ENCODE results near the gene POLR2L. TPM values are rescaled to one million over a fixed set of nuclear protein-coding genes. Genes with fewer than 3 reads are reported as not detected.

Gene POLR2L
- total RNA-seq, 1 donor from 2014 or later: 106 TPM

DNA sequence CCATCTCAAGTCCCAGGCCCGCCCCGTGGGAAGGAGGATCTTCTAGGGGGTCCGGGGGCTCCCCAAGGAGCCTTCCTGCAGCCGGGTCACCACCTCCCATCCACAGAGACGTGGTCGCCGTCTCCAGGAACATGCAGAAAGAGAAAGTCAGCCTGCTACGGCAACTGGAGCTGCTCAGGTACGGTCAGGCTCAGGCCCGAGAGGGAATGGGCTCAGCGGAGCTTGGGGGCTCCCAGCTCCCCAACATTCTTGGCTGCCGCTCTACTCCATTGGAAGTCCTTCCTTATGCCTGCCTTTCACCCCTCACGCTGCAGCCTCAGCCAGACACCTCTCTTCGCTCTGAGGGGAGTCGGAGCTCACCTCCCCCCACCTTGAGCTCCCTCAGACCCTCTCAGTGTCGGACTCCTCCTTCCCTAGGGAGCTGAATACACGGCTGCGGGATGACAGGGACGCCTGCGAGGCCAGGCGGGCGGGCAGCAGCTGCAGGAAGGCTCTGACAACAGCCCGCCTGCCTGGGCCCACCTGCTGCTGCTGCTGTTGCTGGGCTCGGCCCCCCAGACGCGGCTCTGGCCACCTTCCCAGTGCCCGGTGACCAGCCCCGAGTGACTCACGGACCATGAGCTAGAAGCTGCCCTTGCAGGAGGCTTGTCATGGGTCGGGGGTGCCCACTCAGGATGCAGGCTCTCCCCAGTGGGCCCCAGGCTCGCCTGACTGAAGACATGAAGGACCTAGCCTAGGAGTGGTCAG lies 11.0 kb downstream of the POLR2L start:
- Mint-ChIP-seq H3K9me3 (ENCODE audit: unreplicated experiment) (peaks cover 11% of the 10 kb centered on the region), H3K4me1 (ENCODE audit: low read depth, unreplicated experiment) (peaks cover 11% of the 10 kb centered on the region), H3K4me3 (ENCODE audit: unreplicated experiment) (peak overlapping the region; percentile 86), H3K36me3 (ENCODE audit: unreplicated experiment) (no peaks in the 10 kb centered on the region), H3K27ac (ENCODE audit: unreplicated experiment) (peak overlapping the region; percentile 89), H3K27me3 (ENCODE audit: unreplicated experiment) (peaks cover 18% of the 10 kb centered on the region)
- no peak for TF ChIP-seq CTCF (IDR thresholded peaks at IDR 0.05; ENCODE audit: partially characterized antibody, unreplicated experiment)
- peak; percentile 65 for DNase-seq

DNA sequence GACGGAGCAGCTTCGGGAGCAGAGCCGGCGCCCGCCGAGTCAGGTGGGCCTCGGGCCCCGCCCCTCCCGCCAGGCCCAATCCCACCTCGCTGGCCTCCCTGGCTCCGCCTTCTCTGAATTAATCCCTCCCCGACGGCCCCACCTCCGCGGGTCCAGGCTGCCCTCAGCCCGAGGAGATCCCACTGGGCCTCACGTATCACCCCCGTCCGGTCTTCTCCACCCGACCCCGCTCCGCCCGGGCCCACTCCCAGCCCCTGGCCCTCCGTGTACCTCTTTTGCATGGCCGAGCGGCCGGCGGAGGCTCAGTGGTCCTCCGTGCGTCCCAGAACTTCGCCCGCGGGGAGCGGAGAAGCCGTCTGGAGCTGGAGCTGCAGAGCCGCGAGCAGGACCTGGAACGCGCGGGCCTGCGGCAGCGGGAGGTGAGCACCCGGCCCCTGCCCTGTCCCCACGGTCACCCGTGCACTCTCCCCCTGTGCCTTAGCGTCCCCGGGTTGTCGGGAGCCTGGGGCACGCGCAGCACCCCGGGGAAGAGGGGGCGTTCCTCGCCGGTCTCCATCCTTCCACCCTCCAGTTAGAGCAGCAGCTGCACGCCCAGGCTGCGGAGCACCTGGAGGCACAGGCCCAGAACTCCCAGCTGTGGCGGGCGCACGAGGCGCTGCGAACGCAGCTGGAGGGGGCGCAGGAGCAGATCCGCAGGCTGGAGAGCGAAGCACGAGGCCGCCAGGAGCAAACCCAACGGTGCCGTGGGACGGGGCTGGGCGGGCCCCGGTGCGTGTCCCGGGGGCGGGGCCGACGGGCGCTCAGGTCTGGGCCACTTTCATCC lies 11.8 kb downstream of the POLR2L start:
- Mint-ChIP-seq H3K27ac (ENCODE audit: unreplicated experiment) (no peak overlapping the region), H3K9me3 (ENCODE audit: unreplicated experiment) (peaks cover 11% of the 10 kb centered on the region), H3K27me3 (ENCODE audit: unreplicated experiment) (peaks cover 18% of the 10 kb centered on the region), H3K36me3 (ENCODE audit: unreplicated experiment) (no peaks in the 10 kb centered on the region), H3K4me3 (ENCODE audit: unreplicated experiment) (peak overlapping the region; percentile 42), H3K4me1 (ENCODE audit: low read depth, unreplicated experiment) (peaks cover 11% of the 10 kb centered on the region)
- peak; percentile 90 for DNase-seq
- TF ChIP-seq CTCF (IDR thresholded peaks at IDR 0.05; ENCODE audit: partially characterized antibody, unreplicated experiment): no peak

DNA sequence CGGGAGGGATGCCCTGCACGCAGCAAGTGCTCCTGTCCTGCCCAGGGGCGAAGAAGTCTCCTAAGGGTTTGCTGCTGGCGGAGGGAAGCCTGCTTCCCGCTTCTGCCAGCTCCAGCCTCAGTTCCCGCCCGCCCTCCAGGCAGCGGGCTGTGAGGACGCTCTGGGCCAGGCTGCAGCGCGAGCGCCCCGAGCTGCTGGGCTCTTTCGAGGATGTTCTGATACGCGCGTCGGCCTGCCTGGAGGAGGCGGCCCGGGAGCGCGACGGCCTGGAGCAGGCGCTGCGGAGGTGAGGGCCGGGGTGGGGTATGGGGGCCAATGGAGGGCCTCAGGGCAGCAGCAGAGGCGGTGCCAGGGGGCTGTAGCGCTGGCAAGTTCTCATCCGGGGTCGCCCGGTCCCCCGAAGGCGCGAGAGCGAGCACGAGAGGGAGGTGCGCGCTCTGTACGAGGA lies 12.5 kb downstream of the POLR2L start:
- H3K4me1 Mint-ChIP-seq (ENCODE audit: low read depth, unreplicated experiment): peaks cover 11% of the 10 kb centered on the region
- TF ChIP-seq CTCF (IDR thresholded peaks at IDR 0.05; ENCODE audit: partially characterized antibody, unreplicated experiment): no peak
- H3K4me3 Mint-ChIP-seq (ENCODE audit: unreplicated experiment): no peak overlapping the region
- H3K27me3 Mint-ChIP-seq (ENCODE audit: unreplicated experiment): peaks cover 20% of the 10 kb centered on the region
- DNase-seq: no peak
- H3K27ac Mint-ChIP-seq (ENCODE audit: unreplicated experiment): no peak overlapping the region
- peaks cover 11% of the 10 kb centered on the region for H3K9me3 Mint-ChIP-seq (ENCODE audit: unreplicated experiment)
- no peaks in the 10 kb centered on the region for H3K36me3 Mint-ChIP-seq (ENCODE audit: unreplicated experiment)

DNA sequence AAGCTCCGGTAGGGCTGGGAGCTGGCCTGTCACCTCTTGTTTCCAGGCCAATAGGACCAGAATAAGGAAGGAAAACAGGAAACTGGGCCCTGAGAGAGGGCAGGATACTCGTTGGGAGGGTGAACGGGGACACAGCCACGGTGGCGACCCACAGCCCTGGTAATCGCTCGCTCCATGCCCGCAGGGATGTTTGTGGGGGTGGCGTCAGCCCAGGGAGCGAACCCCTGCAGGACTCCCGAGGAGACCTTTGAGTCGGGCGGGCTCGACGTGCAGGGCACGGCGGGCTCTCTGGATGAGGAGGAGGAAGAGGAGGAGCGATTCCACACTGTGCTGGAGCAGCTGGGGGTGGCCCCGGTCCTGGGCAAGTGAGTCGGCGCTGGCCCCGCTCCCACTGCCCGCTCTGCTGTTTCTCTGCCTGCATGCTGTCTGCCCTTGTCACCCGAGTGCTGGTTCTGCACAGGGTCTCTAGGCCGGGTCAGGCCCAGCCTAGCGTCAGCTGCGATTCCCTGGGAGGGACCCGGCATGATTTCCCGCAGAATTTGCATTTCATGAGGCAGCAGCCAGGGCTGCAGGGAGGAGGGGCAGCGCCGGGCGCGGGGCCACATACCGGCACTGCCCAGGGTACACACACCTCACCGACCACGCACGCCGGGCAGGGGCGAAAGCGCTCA lies 13.0 kb downstream of the POLR2L start:
- H3K4me3 Mint-ChIP-seq (ENCODE audit: unreplicated experiment): peak overlapping the region; percentile 65
- H3K4me1 Mint-ChIP-seq (ENCODE audit: low read depth, unreplicated experiment): peaks cover 11% of the 10 kb centered on the region
- peaks cover 20% of the 10 kb centered on the region for H3K27me3 Mint-ChIP-seq (ENCODE audit: unreplicated experiment)

More for the DNA sequence above, 13.0 kb downstream of the POLR2L start:
- H3K9me3 Mint-ChIP-seq (ENCODE audit: unreplicated experiment): peaks cover 11% of the 10 kb centered on the region
- H3K36me3 Mint-ChIP-seq (ENCODE audit: unreplicated experiment): no peaks in the 10 kb centered on the region
- no peak for TF ChIP-seq CTCF (IDR thresholded peaks at IDR 0.05; ENCODE audit: partially characterized antibody, unreplicated experiment)
- DNase-seq: peak; percentile 32
- H3K27ac Mint-ChIP-seq (ENCODE audit: unreplicated experiment): no peak overlapping the region

Measured in glutamatergic neuron (in vitro differentiated cells).